MM.1S (cell line): ENCODE data around the gene PA2G4.

Experiments
- DNase-seq: peaks from one replicate; pipeline ENCODE4 v3.0.0-alpha.2; 2015
- H2AFZ ChIP-seq: fragments of 300-600 bp; sonication (generic); 2 replicates; pipeline ENCODE4 v1.6.0; 2016; ENCODE audit warnings: antibody characterized with exemption, low read length
- H3F3A ChIP-seq: fragments of 300-600 bp; sonication (generic); 2 replicates; pipeline ENCODE4 v1.6.1; 2016; ENCODE audit warnings: mild to moderate bottlenecking, antibody characterized with exemption, low read length, moderate library complexity, mixed read lengths; ENCODE audit not compliant: insufficient read depth
- H3K27ac ChIP-seq: fragments of 300-600 bp; sonication (generic); 2 replicates; pipeline ENCODE4 v1.5.1; 2016; ENCODE audit warnings: mild to moderate bottlenecking, low read length
- H3K27me3 ChIP-seq: fragments of 300-600 bp; sonication (generic); replicated peaks from 2 replicates; pipeline ENCODE4 v1.6.0; 2016; ENCODE audit warnings: low read length; ENCODE audit not compliant: insufficient read depth
- H3K36me3 ChIP-seq: fragments of 300-600 bp; sonication (generic); replicated peaks from 2 replicates; pipeline ENCODE4 v1.6.1; 2016; ENCODE audit warnings: mild to moderate bottlenecking, low read length, mixed read lengths; ENCODE audit not compliant: insufficient read depth
- H3K4me1 ChIP-seq: fragments of 300-600 bp; sonication (generic); 2 replicates; pipeline ENCODE4 v1.6.1; 2016; ENCODE audit warnings: low read length, mixed read lengths
- H3K4me2 ChIP-seq: fragments of 300-600 bp; sonication (generic); 2 replicates; pipeline ENCODE4 v1.6.0; 2016; ENCODE audit warnings: low read depth, low read length
- H3K4me3 ChIP-seq: fragments of 300-600 bp; sonication (generic); 2 replicates; pipeline ENCODE4 v1.5.1; 2016; ENCODE audit warnings: low read length, mixed read lengths
- H3K79me2 ChIP-seq: fragments of 300-600 bp; sonication (generic); 2 replicates; pipeline ENCODE4 v1.6.1; 2016; ENCODE audit warnings: mixed run types, low read length, mixed read lengths
- H3K9ac ChIP-seq: fragments of 300-600 bp; sonication (generic); 2 replicates; pipeline ENCODE4 v1.6.1; 2016; ENCODE audit warnings: low read length, mixed read lengths
- H3K9me2 ChIP-seq: fragments of 300-600 bp; sonication (generic); replicated peaks from 2 replicates; pipeline ENCODE4 v1.6.1; 2016; ENCODE audit warnings: mild to moderate bottlenecking, low read length, mixed read lengths; ENCODE audit not compliant: insufficient read depth
- H3K9me3 ChIP-seq: fragments of 300-600 bp; sonication (generic); replicated peaks from 2 replicates; pipeline ENCODE4 v1.6.1; 2016; ENCODE audit warnings: mild to moderate bottlenecking, low read length, mixed read lengths; ENCODE audit not compliant: insufficient read depth
- H4K20me1 ChIP-seq: fragments of 300-600 bp; sonication (generic); 2 replicates; pipeline ENCODE4 v1.6.1; 2016; ENCODE audit warnings: mild to moderate bottlenecking, low read length, moderate library complexity, mixed read lengths; ENCODE audit not compliant: insufficient read depth
- EZH2 ChIP-seq: fragments of 300-600 bp; sonication (generic); optimal IDR thresholded peaks from 2 replicates; pipeline ENCODE3; 2017; ENCODE audit warnings: low read depth, mild to moderate bottlenecking, antibody characterized with exemption, low read length, mixed read lengths
- EZH2phosphoT487 ChIP-seq: fragments of 300-600 bp; sonication (generic); IDR thresholded peaks from 2 replicates; pipeline ENCODE4 v1.6.1; 2018; ENCODE audit warnings: antibody characterized with exemption, low read length
- TF ChIP-seq, protein P1 (sequence below): fragments of 300-600 bp; sonication (generic); IDR thresholded peaks from 2 replicates; pipeline ENCODE4 v1.5.1; 2016; ENCODE audit warnings: antibody characterized with exemption, low read length, mixed read lengths

Gene PA2G4

DNA sequence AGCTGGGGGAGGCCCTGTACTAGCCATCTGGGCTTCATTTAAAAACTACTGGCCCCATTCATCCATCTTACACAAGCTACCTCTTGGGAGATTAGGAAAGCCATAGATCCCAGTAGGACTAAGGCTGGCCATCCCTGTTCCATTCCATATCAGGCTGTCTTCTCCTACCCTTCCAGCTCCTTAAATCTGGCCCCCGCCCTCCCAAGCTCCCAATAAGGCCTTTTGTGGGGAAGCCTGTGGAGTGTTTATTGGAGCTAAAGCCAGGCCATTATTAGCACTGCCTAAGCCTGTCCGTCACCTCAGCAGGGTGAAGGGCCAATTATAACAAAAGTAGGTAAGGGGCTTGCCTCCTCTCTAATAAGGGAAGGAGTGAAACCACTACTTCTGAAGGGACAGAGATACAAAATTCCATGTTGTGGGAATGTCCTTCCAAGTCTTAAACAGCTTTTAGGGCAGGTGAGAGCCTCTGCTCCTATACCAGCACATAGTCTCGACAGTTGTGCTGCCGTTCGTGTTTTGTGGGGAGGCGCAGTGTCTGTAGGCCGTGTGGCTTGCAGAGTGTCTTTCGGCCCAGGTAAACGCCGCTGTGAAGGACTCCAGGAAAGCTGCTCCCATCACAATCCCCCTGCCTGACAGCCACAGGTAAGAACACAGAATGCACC lies 57.5 kb downstream of the PA2G4 start:
- Histone ChIP-seq H3K9me3 (no peaks in the 10 kb centered on the region), H4K20me1 (peaks cover 3% of the 10 kb centered on the region; the same call in 1 of the 2 replicates), H3F3A (peaks cover 49% of the 10 kb centered on the region), H3K4me2 (no peak overlapping the region), H3K4me1 (peaks cover 18% of the 10 kb centered on the region), H3K27me3 (no peaks in the 10 kb centered on the region), H3K9me2 (no peaks in the 10 kb centered on the region), H3K79me2 (peaks cover 50% of the 10 kb centered on the region), H3K36me3 (peaks cover 9% of the 10 kb centered on the region; the same call in 1 of the 2 replicates), H3K27ac (no peak overlapping the region), H2AFZ (no peak overlapping the region), H3K9ac (no peak overlapping the region), H3K4me3 (no peak overlapping the region)
- no peak for TF ChIP-seq EZH2
- no peak for TF ChIP-seq EZH2phosphoT487
- TF ChIP-seq, protein P1, sequence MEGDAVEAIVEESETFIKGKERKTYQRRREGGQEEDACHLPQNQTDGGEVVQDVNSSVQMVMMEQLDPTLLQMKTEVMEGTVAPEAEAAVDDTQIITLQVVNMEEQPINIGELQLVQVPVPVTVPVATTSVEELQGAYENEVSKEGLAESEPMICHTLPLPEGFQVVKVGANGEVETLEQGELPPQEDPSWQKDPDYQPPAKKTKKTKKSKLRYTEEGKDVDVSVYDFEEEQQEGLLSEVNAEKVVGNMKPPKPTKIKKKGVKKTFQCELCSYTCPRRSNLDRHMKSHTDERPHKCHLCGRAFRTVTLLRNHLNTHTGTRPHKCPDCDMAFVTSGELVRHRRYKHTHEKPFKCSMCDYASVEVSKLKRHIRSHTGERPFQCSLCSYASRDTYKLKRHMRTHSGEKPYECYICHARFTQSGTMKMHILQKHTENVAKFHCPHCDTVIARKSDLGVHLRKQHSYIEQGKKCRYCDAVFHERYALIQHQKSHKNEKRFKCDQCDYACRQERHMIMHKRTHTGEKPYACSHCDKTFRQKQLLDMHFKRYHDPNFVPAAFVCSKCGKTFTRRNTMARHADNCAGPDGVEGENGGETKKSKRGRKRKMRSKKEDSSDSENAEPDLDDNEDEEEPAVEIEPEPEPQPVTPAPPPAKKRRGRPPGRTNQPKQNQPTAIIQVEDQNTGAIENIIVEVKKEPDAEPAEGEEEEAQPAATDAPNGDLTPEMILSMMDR, result no peak
- DNase-seq, result no peak

DNA sequence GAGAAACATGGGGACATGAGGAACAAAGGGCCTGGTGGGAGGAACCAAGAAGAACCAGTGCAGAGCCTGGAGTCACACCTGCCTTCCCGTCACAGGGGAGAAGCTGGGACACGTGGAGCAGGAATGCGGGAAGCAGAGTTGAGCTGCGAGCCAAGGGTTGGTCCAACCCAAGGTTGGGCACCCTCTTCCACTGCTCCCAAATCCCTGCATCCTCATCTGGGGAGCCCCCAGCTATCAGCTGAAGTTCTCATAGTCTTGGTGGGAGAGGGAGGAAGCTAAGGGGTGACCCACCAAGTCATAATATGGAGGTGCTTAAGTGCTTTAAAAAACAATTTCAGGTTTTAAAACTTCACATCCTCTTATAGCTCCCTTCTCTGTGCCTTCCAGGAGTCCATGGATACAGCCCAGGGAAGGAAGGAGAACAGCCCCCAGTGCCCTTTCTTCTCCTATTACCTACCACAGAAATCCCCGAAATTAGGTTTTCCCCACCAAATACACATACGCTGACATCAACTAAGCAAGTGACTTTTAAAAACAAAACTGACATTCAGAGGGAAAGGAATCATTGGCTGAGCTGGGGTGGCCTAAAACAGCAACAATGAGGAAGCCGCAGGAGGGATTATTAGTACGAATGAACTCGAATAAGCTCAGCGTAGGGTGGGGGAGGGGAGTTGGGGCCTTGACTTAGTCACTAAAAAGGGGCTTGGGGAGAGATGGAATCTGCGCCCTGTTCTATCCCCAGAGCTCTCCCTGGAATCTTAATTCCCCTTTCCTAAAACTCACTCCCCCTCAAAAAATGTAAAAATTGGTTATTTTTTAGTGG lies 58.3 kb downstream of the PA2G4 start:
- TF ChIP-seq, protein P1, result no peak
- TF ChIP-seq EZH2phosphoT487 (no peak), EZH2 (no peak)
- no peak for DNase-seq
- peaks cover 9% of the 10 kb centered on the region; the same call in 1 of the 2 replicates for H3K36me3 ChIP-seq
- no peaks in the 10 kb centered on the region for H3K9me2 ChIP-seq
- H4K20me1 ChIP-seq, result peaks cover 3% of the 10 kb centered on the region; the same call in 1 of the 2 replicates
- peaks cover 15% of the 10 kb centered on the region for H3K4me1 ChIP-seq
- H3K79me2 ChIP-seq, result peaks cover 46% of the 10 kb centered on the region
- H3K9me3 ChIP-seq, result no peaks in the 10 kb centered on the region
- H3K9ac ChIP-seq, result no peak overlapping the region
- H2AFZ ChIP-seq, result no peak overlapping the region
- peaks cover 41% of the 10 kb centered on the region for H3F3A ChIP-seq
- no peaks in the 10 kb centered on the region for H3K27me3 ChIP-seq
- H3K27ac ChIP-seq, result no peak overlapping the region
- H3K4me3 ChIP-seq, result no peak overlapping the region
- H3K4me2 ChIP-seq, result no peak overlapping the region
